PFSK-1 (cell line): ENCODE measurements around the gene DCK.

Experiments used
- FOXP2 ChIP-seq: optimal IDR thresholded peaks from 2 replicates; pipeline ENCODE3; 2011; ENCODE audit warnings: borderline replicate concordance, control low read depth, inconsistent platforms; ENCODE audit not compliant: insufficient read depth; ENCODE audit errors: extremely low read length, extremely low read depth
- POLR2AphosphoS5 ChIP-seq: IDR thresholded peaks from 2 replicates; pipeline ENCODE4 v1.6.1; 2012; ENCODE audit warnings: low read depth, mild to moderate bottlenecking, control low read depth, low read length, moderate library complexity
- SIN3A ChIP-seq: IDR thresholded peaks from 2 replicates; pipeline ENCODE4 v1.6.1; 2012; ENCODE audit warnings: mild to moderate bottlenecking, low read length, moderate library complexity, borderline replicate concordance; ENCODE audit not compliant: insufficient read depth
- TAF1 ChIP-seq: IDR thresholded peaks from 2 replicates; pipeline ENCODE4 v1.6.1; 2012; ENCODE audit warnings: low read length, control low read depth, borderline replicate concordance; ENCODE audit not compliant: insufficient read depth
- TF ChIP-seq, protein P1 (sequence below), 2 experiments: IDR thresholded peaks; 2 replicates each; pipeline versions ENCODE4 v1.6.1 to v1.8.0; 2011 to 2012; ENCODE audit warnings: low read depth in 2 of 2, low read length in 2 of 2, control low read depth in 1 of 2, inconsistent platforms in 1 of 2, mild to moderate bottlenecking in 1 of 2, moderate library complexity in 1 of 2; ENCODE audit not compliant: insufficient read depth in 1 of 2

DCK gene

GRCh38 chr4:70997546-70997945 lies 4.1 kb downstream of the DCK start:
- TF ChIP-seq, protein P1, sequence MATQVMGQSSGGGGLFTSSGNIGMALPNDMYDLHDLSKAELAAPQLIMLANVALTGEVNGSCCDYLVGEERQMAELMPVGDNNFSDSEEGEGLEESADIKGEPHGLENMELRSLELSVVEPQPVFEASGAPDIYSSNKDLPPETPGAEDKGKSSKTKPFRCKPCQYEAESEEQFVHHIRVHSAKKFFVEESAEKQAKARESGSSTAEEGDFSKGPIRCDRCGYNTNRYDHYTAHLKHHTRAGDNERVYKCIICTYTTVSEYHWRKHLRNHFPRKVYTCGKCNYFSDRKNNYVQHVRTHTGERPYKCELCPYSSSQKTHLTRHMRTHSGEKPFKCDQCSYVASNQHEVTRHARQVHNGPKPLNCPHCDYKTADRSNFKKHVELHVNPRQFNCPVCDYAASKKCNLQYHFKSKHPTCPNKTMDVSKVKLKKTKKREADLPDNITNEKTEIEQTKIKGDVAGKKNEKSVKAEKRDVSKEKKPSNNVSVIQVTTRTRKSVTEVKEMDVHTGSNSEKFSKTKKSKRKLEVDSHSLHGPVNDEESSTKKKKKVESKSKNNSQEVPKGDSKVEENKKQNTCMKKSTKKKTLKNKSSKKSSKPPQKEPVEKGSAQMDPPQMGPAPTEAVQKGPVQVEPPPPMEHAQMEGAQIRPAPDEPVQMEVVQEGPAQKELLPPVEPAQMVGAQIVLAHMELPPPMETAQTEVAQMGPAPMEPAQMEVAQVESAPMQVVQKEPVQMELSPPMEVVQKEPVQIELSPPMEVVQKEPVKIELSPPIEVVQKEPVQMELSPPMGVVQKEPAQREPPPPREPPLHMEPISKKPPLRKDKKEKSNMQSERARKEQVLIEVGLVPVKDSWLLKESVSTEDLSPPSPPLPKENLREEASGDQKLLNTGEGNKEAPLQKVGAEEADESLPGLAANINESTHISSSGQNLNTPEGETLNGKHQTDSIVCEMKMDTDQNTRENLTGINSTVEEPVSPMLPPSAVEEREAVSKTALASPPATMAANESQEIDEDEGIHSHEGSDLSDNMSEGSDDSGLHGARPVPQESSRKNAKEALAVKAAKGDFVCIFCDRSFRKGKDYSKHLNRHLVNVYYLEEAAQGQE (IDR thresholded peaks at IDR 0.05; ENCODE audit: insufficient read depth in 1 of 2, low read depth in 2 of 2, low read length in 2 of 2), result no peak
- TF ChIP-seq SIN3A, result no peak

DNA sequence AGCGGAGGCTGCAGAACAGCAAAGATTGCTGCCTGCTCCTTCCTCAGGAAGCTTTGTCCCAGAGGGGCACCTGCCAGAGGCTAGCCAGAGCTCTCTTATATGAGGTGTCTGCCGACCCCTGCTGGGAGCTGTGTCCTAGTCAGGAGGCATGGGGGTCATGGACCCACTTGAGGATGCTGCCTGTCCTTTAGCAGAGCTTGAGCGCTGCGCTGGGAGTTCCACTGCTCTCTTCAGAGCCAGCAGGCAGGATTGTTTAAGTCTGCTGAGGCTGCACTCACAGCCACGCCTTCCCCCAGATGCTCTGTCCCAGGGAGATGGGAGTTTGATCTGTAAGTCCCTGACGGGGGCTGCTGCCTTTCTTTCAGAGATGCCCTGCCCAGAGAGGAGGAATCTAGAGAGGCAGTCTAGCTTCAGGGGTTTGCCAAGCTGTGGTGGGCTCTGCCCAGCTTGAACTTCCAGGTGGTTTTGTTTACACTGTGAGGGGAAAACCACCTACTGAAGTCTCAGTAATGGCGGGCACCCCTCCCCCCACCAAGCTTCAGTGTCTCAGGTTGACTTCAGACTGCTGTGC lies 10.9 kb downstream of the DCK start:
- TF ChIP-seq SIN3A (no peak), TAF1 (no peak), POLR2AphosphoS5 (no peak), FOXP2 (no peak)
- TF ChIP-seq, protein P1 (IDR thresholded peaks at IDR 0.05; ENCODE audit: insufficient read depth in 1 of 2, low read depth in 2 of 2, low read length in 2 of 2), result no peak

- TF ChIP-seq POLR2AphosphoS5, result no peak
- TF ChIP-seq, protein P1 (IDR thresholded peaks at IDR 0.05; ENCODE audit: insufficient read depth in 1 of 2, low read depth in 2 of 2, low read length in 2 of 2), result no peak
- TF ChIP-seq TAF1, result no peak
- no peak for TF ChIP-seq SIN3A
- TF ChIP-seq FOXP2, result no peak
Measured at GRCh38 chr4:71006203-71006907, 12.9 kb downstream of the DCK start.

DNA sequence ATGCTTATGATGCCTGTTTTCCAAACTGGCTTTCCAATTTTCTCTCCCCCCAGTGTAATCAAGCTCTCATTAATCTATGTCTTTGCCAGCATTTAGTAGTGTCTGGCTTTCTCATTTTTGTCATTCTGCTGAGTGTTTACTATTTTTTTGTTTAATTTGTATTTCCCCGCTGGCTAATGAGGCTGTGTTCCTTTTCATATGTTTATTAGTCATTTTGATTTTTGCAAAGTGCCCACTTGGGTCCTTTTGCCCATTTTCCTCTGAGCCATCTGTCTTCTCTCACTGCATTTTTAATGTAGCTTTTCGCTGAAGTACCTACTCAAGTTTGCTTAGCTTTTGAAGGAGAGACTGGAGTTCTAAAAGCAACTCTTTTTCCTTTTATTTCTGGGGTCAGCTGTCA lies 14.7 kb downstream of the DCK start:
- TF ChIP-seq FOXP2, result no peak
- TF ChIP-seq SIN3A, result no peak
- TF ChIP-seq TAF1, result no peak
- TF ChIP-seq, protein P1 (IDR thresholded peaks at IDR 0.05; ENCODE audit: insufficient read depth in 1 of 2, low read depth in 2 of 2, low read length in 2 of 2), result no peak
- no peak for TF ChIP-seq POLR2AphosphoS5
